BJ (cell line): ENCODE data around the gene RAB29. TPM values are rescaled to one million over a fixed set of nuclear protein-coding genes. Genes with fewer than 3 reads are reported as not detected.

Source experiments
- CTCF ChIA-PET: fragments of 350-600 bp; formaldehyde crosslinking; extraction: SDS; loops from one replicate; lab custom pipeline; 2021; ENCODE audit warnings: antibody characterized with exemption, inconsistent platforms; lab: Yijun Ruan, JAX
- POLR2A ChIA-PET: fragments of 300-600 bp; sonication (Branson Sonifier 250); formaldehyde crosslinking; extraction: SDS; loops from one replicate; lab custom pipeline; 2021; ENCODE audit warnings: antibody characterized with exemption; lab: Charles Lee
- DNase-seq: peaks from one replicate; pipeline ENCODE4 v3.0.0-alpha.2; 2011; ENCODE audit warnings: low read depth
- H3K27me3 ChIP-seq: 2 replicates; pipeline ENCODE4 v1.6.0; 2011; ENCODE audit warnings: low read length; ENCODE audit not compliant: control insufficient read depth, insufficient read depth
- H3K36me3 ChIP-seq: 2 replicates; pipeline ENCODE4 v1.5.1; 2011; ENCODE audit warnings: low read length; ENCODE audit not compliant: control insufficient read depth, insufficient read depth
- H3K4me3 ChIP-seq: 2 replicates; pipeline ENCODE4 v1.5.1; 2011; ENCODE audit warnings: low read depth, mild to moderate bottlenecking, control low read depth, low read length
- CTCF ChIP-seq: IDR thresholded peaks from 2 replicates; pipeline ENCODE4 v1.5.1; 2011; ENCODE audit warnings: low read depth, mild to moderate bottlenecking, control low read depth, inconsistent platforms, low read length, moderate library complexity; ENCODE audit not compliant: insufficient read depth
- polyA plus RNA-seq: library from polyadenylated mRNA; depleted of rRNA; stranded (reverse); fragments of >200 nt; gene quantifications from 2 replicates; pipeline ENCODE4 v1.2.3, GENCODE V29; 2011

Gene RAB29
- polyA plus RNA-seq, 1 experiment: 12.1 TPM

GRCh38 chr1:205811660-205812059 is 36.4 kb upstream of the RAB29 start:
- Histone ChIP-seq H3K27me3 (no peaks in the 10 kb centered on the region), H3K4me3 (peak overlapping the region; percentile 88), H3K36me3 (peaks cover 7% of the 10 kb centered on the region; the same call in 1 of the 2 replicates)
- POLR2A ChIA-PET: no interaction called here
- CTCF ChIA-PET: interaction anchor here (0.8 to 3.6 kb wide), 5 partner anchors 20 to 172 kb away, joined by 4 to 13 read pairs (median 6); no protein-coding TSS in a partner anchor
- TF ChIP-seq CTCF: no peak
- DNase-seq: no peak

DNA sequence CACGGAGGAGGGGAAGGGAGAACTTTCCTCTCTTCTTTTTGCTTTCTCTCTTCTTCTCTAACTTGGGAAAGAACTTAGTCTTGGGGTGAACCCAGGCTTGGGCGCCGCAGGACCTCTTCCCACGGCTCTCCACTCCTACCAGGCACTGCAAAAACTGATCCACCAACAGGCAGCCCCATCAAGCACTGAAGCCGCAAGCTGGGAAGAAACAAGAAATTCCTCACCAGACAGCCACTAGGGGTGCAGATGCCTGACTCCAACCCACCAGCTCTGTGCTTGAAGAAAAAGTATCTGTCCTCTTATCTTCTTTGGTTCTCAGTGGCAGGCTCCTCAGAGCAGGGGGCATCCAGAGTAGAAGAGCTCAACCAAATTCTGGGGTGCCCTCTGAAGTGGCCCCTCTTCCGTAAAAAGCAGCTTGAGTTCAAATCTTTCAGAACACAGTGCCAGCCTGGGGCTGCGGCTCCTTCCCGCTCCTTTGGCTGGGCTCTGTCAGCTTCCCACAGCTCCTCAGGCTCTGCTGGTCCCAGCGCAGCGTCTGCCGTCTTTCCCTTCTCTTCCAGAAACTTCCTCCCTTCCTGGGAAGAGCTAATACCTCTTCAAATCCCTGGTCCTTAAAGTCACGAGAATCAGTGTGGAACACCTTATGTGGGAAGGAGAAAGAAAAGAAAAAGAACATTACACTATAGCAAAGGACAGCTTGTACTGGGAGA is 35.3 kb upstream of the RAB29 start:
- peaks cover 7% of the 10 kb centered on the region; the same call in 1 of the 2 replicates for H3K36me3 ChIP-seq
- no peak for TF ChIP-seq CTCF
- no peak for DNase-seq
- no peak overlapping the region for H3K4me3 ChIP-seq
- H3K27me3 ChIP-seq: no peaks in the 10 kb centered on the region
- CTCF ChIA-PET: interaction anchor here (0.6 to 3.6 kb wide), 7 partner anchors 14 to 173 kb away, joined by 3 to 15 read pairs (median 4); no protein-coding TSS in a partner anchor
- POLR2A ChIA-PET: no interaction called here

GRCh38 chr1:205809942-205810345 is 34.7 kb upstream of the RAB29 start:
- CTCF ChIA-PET: interaction anchor here (0.5 to 3.6 kb wide), 3 partner anchors 19 to 167 kb away, joined by 3 to 15 read pairs (median 13); no protein-coding TSS in a partner anchor

DNA sequence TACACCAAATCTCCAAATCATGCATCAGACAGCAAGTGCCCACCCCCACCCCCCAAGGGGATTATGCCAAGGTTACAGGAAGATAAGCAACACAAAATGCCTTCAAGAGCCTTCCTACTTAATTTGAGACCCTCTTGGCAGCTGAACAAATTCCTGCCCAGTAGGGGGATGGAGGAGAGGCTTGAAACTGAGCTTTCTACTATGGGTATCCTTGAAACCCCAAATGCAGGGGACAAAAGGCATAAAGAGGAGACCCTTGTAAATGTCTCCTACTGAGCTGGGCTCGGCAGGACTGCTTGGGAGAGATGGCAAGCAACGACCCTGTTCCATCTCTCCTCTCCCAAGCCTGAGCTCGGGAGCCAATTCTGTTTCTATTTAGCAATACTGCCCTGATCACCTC is 34.2 kb upstream of the RAB29 start:
- Histone ChIP-seq H3K36me3 (peaks cover 7% of the 10 kb centered on the region; the same call in 1 of the 2 replicates), H3K27me3 (no peaks in the 10 kb centered on the region), H3K4me3 (no peak overlapping the region)
- ChIA-PET POLR2A (no interaction called here), CTCF (interaction anchor here (0.5 to 3.6 kb wide), 4 partner anchors 18 to 168 kb away, joined by 3 to 15 read pairs (median 8); no protein-coding TSS in a partner anchor)
- TF ChIP-seq CTCF: no peak
- DNase-seq: no peak

More at GRCh38 chr1:205809942-205810345, 34.7 kb upstream of the RAB29 start:
- POLR2A ChIA-PET: no interaction called here
- TF ChIP-seq CTCF: no peak
- H3K27me3 ChIP-seq: no peaks in the 10 kb centered on the region
- H3K4me3 ChIP-seq: no peak overlapping the region
- peaks cover 7% of the 10 kb centered on the region; the same call in 1 of the 2 replicates for H3K36me3 ChIP-seq
- DNase-seq: no peak

- H3K4me3 ChIP-seq: no peak overlapping the region
- peaks cover 5% of the 10 kb centered on the region; the same call in 1 of the 2 replicates for H3K36me3 ChIP-seq
- DNase-seq: no peak
- no peaks in the 10 kb centered on the region for H3K27me3 ChIP-seq
- POLR2A ChIA-PET: interaction anchor here (0.5 kb wide), 1 partner anchor 39 kb away, joined by 12 read pairs; no protein-coding TSS in a partner anchor
- no peak for TF ChIP-seq CTCF
- CTCF ChIA-PET: interaction anchor here (0.9 to 3.7 kb wide), 6 partner anchors 10 to 179 kb away, joined by 4 to 29 read pairs (median 6); no protein-coding TSS in a partner anchor
These were observed 29.9 kb upstream of the RAB29 start for GRCh38 chr1:205805082-205805711.
